ENCODE data around the gene AIFM3. TPM values are rescaled to one million over a fixed set of nuclear protein-coding genes. Genes with fewer than 3 reads are reported as not detected.

Gene AIFM3
- total RNA-seq, 2 donors from 2014 or later, result 76.9 to 156 TPM

GRCh38 chr22:20977019-20977418 lies 10.0 kb downstream of the AIFM3 start:
- H3K9me3 ChIP-seq, result no peaks in the 10 kb centered on the region
- H3K4me1 ChIP-seq, result peaks cover 7% of the 10 kb centered on the region
- H3K4me3 ChIP-seq, result no peak overlapping the region
- no peak for DNase-seq
- H3K36me3 ChIP-seq, result no peaks in the 10 kb centered on the region
- intact Hi-C loops (cut with DNase I), result no loop called here
- H3K27ac ChIP-seq, result no peak overlapping the region
- no peak overlapping the region for H3K9ac ChIP-seq (ENCODE audit: low read depth in 2 of 2, low read length in 2 of 2)
- no peak for TF ChIP-seq CTCF (IDR thresholded peaks at IDR 0.05)
- no peaks in the 10 kb centered on the region for H3K27me3 ChIP-seq

GRCh38 chr22:20977516-20978170 lies 10.6 kb downstream of the AIFM3 start:
- H3K4me3 ChIP-seq, result no peak overlapping the region
- H3K27ac ChIP-seq, result no peak overlapping the region
- TF ChIP-seq CTCF (IDR thresholded peaks at IDR 0.05), result no peak
- H3K36me3 ChIP-seq, result no peaks in the 10 kb centered on the region
- intact Hi-C loops (cut with DNase I), result no loop called here
- no peak for DNase-seq
- no peaks in the 10 kb centered on the region for H3K9me3 ChIP-seq
- H3K9ac ChIP-seq (ENCODE audit: low read depth in 2 of 2, low read length in 2 of 2), result no peak overlapping the region
- peaks cover 7% of the 10 kb centered on the region for H3K4me1 ChIP-seq
- no peaks in the 10 kb centered on the region for H3K27me3 ChIP-seq

GRCh38 chr22:20978419-20978818 lies 11.4 kb downstream of the AIFM3 start:
- intact Hi-C loops (cut with DNase I), result no loop called here
- Histone ChIP-seq H3K4me1 (peaks cover 12% of the 10 kb centered on the region), H3K9me3 (no peaks in the 10 kb centered on the region), H3K27me3 (no peaks in the 10 kb centered on the region), H3K4me3 (no peak overlapping the region), H3K9ac (ENCODE audit: low read depth in 2 of 2, low read length in 2 of 2) (no peak overlapping the region), H3K36me3 (no peaks in the 10 kb centered on the region), H3K27ac (no peak overlapping the region)
- no peak for TF ChIP-seq CTCF (IDR thresholded peaks at IDR 0.05)
- DNase-seq, result no peak

- TF ChIP-seq CTCF (IDR thresholded peaks at IDR 0.05), result no peak
- Histone ChIP-seq H3K4me3 (peak overlapping the region; percentile 7), H3K9me3 (no peaks in the 10 kb centered on the region), H3K36me3 (no peaks in the 10 kb centered on the region), H3K27me3 (no peaks in the 10 kb centered on the region), H3K9ac (ENCODE audit: low read depth in 2 of 2, low read length in 2 of 2) (peak overlapping the region; percentile 47 to 64), H3K27ac (no peak overlapping the region), H3K4me1 (peaks cover 12% of the 10 kb centered on the region)
- intact Hi-C loops (cut with DNase I), result no loop called here
- peak; percentile 89 for DNase-seq
Observed at GRCh38 chr22:20979243-20979809, 12.3 kb downstream of the AIFM3 start.

GRCh38 chr22:20979940-20980453 lies 12.9 kb downstream of the AIFM3 start:
- H3K9ac ChIP-seq (ENCODE audit: low read depth in 2 of 2, low read length in 2 of 2), result peak overlapping the region; percentile 47 to 64
- TF ChIP-seq CTCF (IDR thresholded peaks at IDR 0.05), result no peak
- no peaks in the 10 kb centered on the region for H3K36me3 ChIP-seq
- intact Hi-C loops (cut with DNase I), result no loop called here
- H3K27ac ChIP-seq, result no peak overlapping the region
- H3K4me3 ChIP-seq, result no peak overlapping the region
- no peaks in the 10 kb centered on the region for H3K27me3 ChIP-seq
- H3K9me3 ChIP-seq, result no peaks in the 10 kb centered on the region
- no peak for DNase-seq
- peaks cover 12% of the 10 kb centered on the region for H3K4me1 ChIP-seq
